PC-9 (cell line): Measurements from ENCODE around the gene OPRPN. TPM values are rescaled to one million over a fixed set of nuclear protein-coding genes. Genes with fewer than 3 reads are reported as not detected.

Experiments used
- BruUV-seq: library from RNA; stranded (reverse); fragments of 400-500 nt; replicated peaks from 2 replicates; lab custom pipeline; 2021; lab: Mats Ljungman, UMichigan
- CTCF ChIA-PET: fragments of 300-600 bp; sonication (Branson Sonifier 250); formaldehyde crosslinking; loops from one replicate; lab custom pipeline; 2022; ENCODE audit warnings: antibody characterized with exemption; lab: Charles Lee
- POLR2A ChIA-PET: fragments of 300-600 bp; sonication (Branson Sonifier 250); formaldehyde crosslinking; loops from one replicate; lab custom pipeline; 2022; ENCODE audit warnings: antibody characterized with exemption; ENCODE audit not compliant: unreplicated experiment; lab: Charles Lee
- DNase-seq, 2 experiments: peaks; one replicate each; pipeline versions ENCODE4 v3.0.0 to v3.0.0-alpha.2; 2015 to 2022; ENCODE audit warnings: mixed read lengths in 1 of 2
- H2AFZ ChIP-seq: fragments of 200-600 bp; sonication (generic); 2 replicates; pipeline ENCODE4 v1.8.1; 2017; ENCODE audit warnings: antibody characterized with exemption
- H3F3A ChIP-seq: fragments of 200-600 bp; sonication (generic); 2 replicates; pipeline ENCODE4 v1.8.1; 2017; ENCODE audit warnings: antibody characterized with exemption, mild to moderate bottlenecking, low read depth; ENCODE audit not compliant: insufficient read depth
- H3K27ac ChIP-seq: fragments of 200-600 bp; sonication (generic); 2 replicates; pipeline ENCODE4 v1.6.1; 2016; ENCODE audit warnings: mixed run types
- H3K27me3 ChIP-seq: fragments of 200-600 bp; sonication (generic); 2 replicates; pipeline ENCODE4 v1.6.1; 2016; ENCODE audit warnings: low read depth, mixed run types; ENCODE audit not compliant: insufficient read depth
- H3K36me3 ChIP-seq: fragments of 200-600 bp; sonication (generic); 2 replicates; pipeline ENCODE4 v1.6.1; 2016; ENCODE audit warnings: low read depth, mixed run types
- H3K4me1 ChIP-seq: fragments of 200-600 bp; sonication (generic); replicated peaks from 2 replicates; pipeline ENCODE4 v1.6.1; 2016; ENCODE audit warnings: mixed run types; ENCODE audit not compliant: insufficient read depth
- H3K4me2 ChIP-seq: fragments of 200-600 bp; sonication (generic); 2 replicates; pipeline ENCODE4 v1.6.1; 2017; ENCODE audit warnings: mixed run types
- H3K4me3 ChIP-seq: fragments of 200-600 bp; sonication (generic); 2 replicates; pipeline ENCODE4 v1.6.1; 2016; ENCODE audit warnings: mixed run types
- H3K79me2 ChIP-seq: fragments of 200-600 bp; sonication (generic); 2 replicates; pipeline ENCODE4 v1.6.1; 2017; ENCODE audit warnings: low read depth, mixed run types
- H3K9me2 ChIP-seq: fragments of 200-600 bp; sonication (generic); 2 replicates; pipeline ENCODE4 v1.8.1; 2017; ENCODE audit warnings: mild to moderate bottlenecking; ENCODE audit not compliant: insufficient read depth
- H3K9me3 ChIP-seq: fragments of 200-600 bp; sonication (generic); 2 replicates; pipeline ENCODE4 v1.8.1; 2016; ENCODE audit warnings: low read depth; ENCODE audit not compliant: insufficient read depth
- H4K20me1 ChIP-seq: fragments of 200-600 bp; sonication (generic); 2 replicates; pipeline ENCODE4 v1.8.1; 2017; ENCODE audit not compliant: insufficient read depth
- EZH2 ChIP-seq: fragments of 200-600 bp; sonication (generic); IDR thresholded peaks from 2 replicates; pipeline ENCODE4 v1.8.0; 2017; ENCODE audit warnings: antibody characterized with exemption, low read depth
- intact Hi-C: fragments of 100-400 bp; cut with micrococcal nuclease; formaldehyde crosslinking; loops from one replicate; pipeline ENCODE4 v1.10.0; 2022; ENCODE audit not compliant: unreplicated experiment
- total RNA-seq: library from RNA; stranded (reverse); gene quantifications from 2 replicates; pipeline ENCODE4 v1.2.3, GENCODE V29; 2021
- TF ChIP-seq, protein P1 (sequence below): fragments of 200-600 bp; sonication (generic); conservative IDR thresholded peaks from 2 replicates; pipeline ENCODE4 v1.6.1; 2017; ENCODE audit warnings: mixed run types, antibody characterized with exemption, mild to moderate bottlenecking, moderate library complexity

The OPRPN gene
- total RNA-seq, 1 experiment from 2014 or later, result not detected

DNA sequence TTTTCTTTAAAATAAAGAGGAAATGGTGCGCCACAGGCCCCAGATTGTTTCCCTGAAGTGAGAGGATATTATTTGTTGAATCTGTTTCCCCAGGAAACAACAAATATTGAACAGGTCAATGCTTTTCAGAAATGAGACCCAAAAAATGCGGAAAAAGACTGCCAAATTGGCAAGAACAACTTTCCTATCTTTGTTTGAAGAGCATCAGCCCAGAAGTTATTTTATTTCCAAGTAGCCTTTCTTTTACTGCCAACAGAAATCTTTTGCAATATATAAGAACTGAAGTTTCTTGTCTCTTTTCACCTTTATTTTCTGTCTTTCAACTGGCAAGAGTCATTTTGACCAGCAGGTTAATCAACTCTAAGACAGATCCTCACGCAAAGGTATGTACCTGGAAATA is 37.3 kb upstream of the OPRPN start, which contains the start of gene SMR3A:
Gene SMR3A (plus strand): TSS at position 301 of the 400 bp plus-strand sequence. CDS start 1,356 bp downstream, outside the sequence.
- no peaks in the 10 kb centered on the region for H4K20me1 ChIP-seq
- H3K79me2 ChIP-seq, result no peaks in the 10 kb centered on the region
- no peak within 1 kb of the TSS for H3K4me2 ChIP-seq
- no peaks in the 10 kb centered on the region for H3F3A ChIP-seq
- TF ChIP-seq, protein P1, sequence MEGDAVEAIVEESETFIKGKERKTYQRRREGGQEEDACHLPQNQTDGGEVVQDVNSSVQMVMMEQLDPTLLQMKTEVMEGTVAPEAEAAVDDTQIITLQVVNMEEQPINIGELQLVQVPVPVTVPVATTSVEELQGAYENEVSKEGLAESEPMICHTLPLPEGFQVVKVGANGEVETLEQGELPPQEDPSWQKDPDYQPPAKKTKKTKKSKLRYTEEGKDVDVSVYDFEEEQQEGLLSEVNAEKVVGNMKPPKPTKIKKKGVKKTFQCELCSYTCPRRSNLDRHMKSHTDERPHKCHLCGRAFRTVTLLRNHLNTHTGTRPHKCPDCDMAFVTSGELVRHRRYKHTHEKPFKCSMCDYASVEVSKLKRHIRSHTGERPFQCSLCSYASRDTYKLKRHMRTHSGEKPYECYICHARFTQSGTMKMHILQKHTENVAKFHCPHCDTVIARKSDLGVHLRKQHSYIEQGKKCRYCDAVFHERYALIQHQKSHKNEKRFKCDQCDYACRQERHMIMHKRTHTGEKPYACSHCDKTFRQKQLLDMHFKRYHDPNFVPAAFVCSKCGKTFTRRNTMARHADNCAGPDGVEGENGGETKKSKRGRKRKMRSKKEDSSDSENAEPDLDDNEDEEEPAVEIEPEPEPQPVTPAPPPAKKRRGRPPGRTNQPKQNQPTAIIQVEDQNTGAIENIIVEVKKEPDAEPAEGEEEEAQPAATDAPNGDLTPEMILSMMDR, result no peak
- TF ChIP-seq EZH2, result no peak
- H3K27ac ChIP-seq, result no peak within 1 kb of the TSS
- H3K36me3 ChIP-seq, result no peaks in the 10 kb centered on the region
- no TSS peak for BruUV-seq
- H3K4me1 ChIP-seq, result no peaks in the 10 kb centered on the region
- ChIA-PET CTCF (no interaction called here), POLR2A (no interaction called here)
- H2AFZ ChIP-seq, result no peak within 1 kb of the TSS
- intact Hi-C loops, result no loop called here
- no peaks in the 10 kb centered on the region for H3K9me2 ChIP-seq
- no peaks in the 10 kb centered on the region for H3K9me3 ChIP-seq
- DNase-seq, result no peak
- no peak within 1 kb of the TSS for H3K4me3 ChIP-seq
- H3K27me3 ChIP-seq, result no peaks in the 10 kb centered on the region

DNA sequence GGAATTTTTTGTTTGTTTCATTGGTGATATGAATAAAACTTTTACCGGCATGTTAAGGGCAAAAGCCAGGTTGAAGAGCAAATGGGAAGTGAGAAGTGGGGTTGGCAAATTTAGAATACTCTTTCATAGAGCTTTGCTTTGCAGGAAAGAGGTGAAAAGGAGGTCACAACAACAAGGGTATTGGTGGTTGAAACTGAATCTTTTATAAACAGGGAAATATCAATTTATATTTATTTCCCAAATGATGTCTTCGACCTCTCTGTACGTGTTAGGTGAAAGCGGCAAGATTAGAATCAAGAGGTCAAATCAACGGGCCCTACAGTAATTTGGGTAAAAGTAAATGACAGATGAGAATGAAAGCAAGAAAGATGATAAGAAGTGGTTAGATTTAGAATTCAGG is 33.7 kb upstream of the OPRPN start:
- intact Hi-C loops, result no loop called here
- no peak for TF ChIP-seq EZH2
- TF ChIP-seq, protein P1, result no peak
- no peak overlapping the region for H3K4me3 ChIP-seq
- no peaks in the 10 kb centered on the region for H3K9me2 ChIP-seq
- H3K27ac ChIP-seq, result no peak overlapping the region
- H3K79me2 ChIP-seq, result no peaks in the 10 kb centered on the region
- POLR2A ChIA-PET, result no interaction called here
- H3K36me3 ChIP-seq, result no peaks in the 10 kb centered on the region
- CTCF ChIA-PET, result no interaction called here
- DNase-seq, result no peak
- no TSS peak for BruUV-seq
- H2AFZ ChIP-seq, result no peak overlapping the region
- H3K9me3 ChIP-seq, result no peaks in the 10 kb centered on the region
- no peaks in the 10 kb centered on the region for H3K4me1 ChIP-seq
- H3F3A ChIP-seq, result no peaks in the 10 kb centered on the region
- no peaks in the 10 kb centered on the region for H4K20me1 ChIP-seq
- no peak overlapping the region for H3K4me2 ChIP-seq
- no peaks in the 10 kb centered on the region for H3K27me3 ChIP-seq

DNA sequence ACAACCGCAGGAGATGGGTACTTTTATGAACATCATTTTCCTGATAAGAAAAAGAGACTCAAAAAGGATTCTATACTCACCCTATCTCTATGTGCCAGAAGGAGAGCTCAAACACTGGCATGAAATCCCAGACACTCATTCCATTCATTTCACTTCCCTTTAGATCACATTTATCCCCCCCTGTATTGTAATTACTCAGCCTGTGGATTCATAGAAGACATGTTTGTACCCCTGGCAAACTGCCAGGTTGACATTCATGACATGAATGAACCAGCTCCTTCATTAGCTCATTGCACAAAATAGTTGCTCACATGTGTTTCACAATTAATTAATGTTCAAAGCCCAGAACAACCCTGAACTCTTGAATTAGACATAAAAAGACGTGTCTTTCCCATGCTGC is 32.3 kb upstream of the OPRPN start:
- H3K79me2 ChIP-seq, result no peaks in the 10 kb centered on the region
- H3K9me3 ChIP-seq, result no peaks in the 10 kb centered on the region
- BruUV-seq, result no TSS peak
- ChIA-PET POLR2A (no interaction called here), CTCF (no interaction called here)
- H2AFZ ChIP-seq, result no peak overlapping the region
- no peaks in the 10 kb centered on the region for H3K4me1 ChIP-seq
- no peaks in the 10 kb centered on the region for H3K9me2 ChIP-seq
- H3K36me3 ChIP-seq, result no peaks in the 10 kb centered on the region
- no peaks in the 10 kb centered on the region for H4K20me1 ChIP-seq
- H3K27me3 ChIP-seq, result no peaks in the 10 kb centered on the region
- H3K4me2 ChIP-seq, result no peak overlapping the region
- no peak for DNase-seq
- intact Hi-C loops, result no loop called here
- H3K4me3 ChIP-seq, result no peak overlapping the region
- no peak for TF ChIP-seq EZH2
- TF ChIP-seq, protein P1, result no peak
- no peaks in the 10 kb centered on the region for H3F3A ChIP-seq
- no peak overlapping the region for H3K27ac ChIP-seq
